HG03460 (cell line): ENCODE measurements around the gene PGAP6.
"Not testable (repeated sequence)": the region's sequence is repeated elsewhere in the genome, so short reads cannot be mapped to it uniquely, and the experiment has no call there.

Experiments used
- ATAC-seq: cut with Tn5 transposase; IDR thresholded peaks from one replicate; pipeline ENCODE4 v1.9.1; 2021; ENCODE audit not compliant: unreplicated experiment

The PGAP6 gene

GRCh38 chr16:379183-379960 is 2.4 kb downstream of the PGAP6 start:
- no peak for ATAC-seq

GRCh38 chr16:378821-379182 is 3.0 kb downstream of the PGAP6 start:
- ATAC-seq: no peak

- ATAC-seq: not testable (repeated sequence)
These were observed 3.5 kb downstream of the PGAP6 start for GRCh38 chr16:378113-378820.

- no peak for ATAC-seq
These were observed 4.3 kb downstream of the PGAP6 start for GRCh38 chr16:377419-377951.

- ATAC-seq: no peak
These were observed 4.9 kb downstream of the PGAP6 start for GRCh38 chr16:376817-377418.

GRCh38 chr16:375927-376816 is 5.6 kb downstream of the PGAP6 start:
- no peak for ATAC-seq

GRCh38 chr16:375212-375611 is 6.6 kb downstream of the PGAP6 start:
- ATAC-seq: no peak

GRCh38 chr16:374616-374926 is 7.2 kb downstream of the PGAP6 start:
- ATAC-seq: no peak

GRCh38 chr16:373848-374615 is 7.7 kb downstream of the PGAP6 start:
- no peak for ATAC-seq

GRCh38 chr16:373020-373598 is 8.7 kb downstream of the PGAP6 start:
- no peak for ATAC-seq

GRCh38 chr16:372302-372983 is 9.3 kb downstream of the PGAP6 start:
- ATAC-seq: no peak

- ATAC-seq: no peak
These were observed 10.1 kb downstream of the PGAP6 start for GRCh38 chr16:371515-372301.

- ATAC-seq: no peak
These were observed 10.7 kb downstream of the PGAP6 start for GRCh38 chr16:370979-371514.

GRCh38 chr16:370443-370842 is 11.3 kb downstream of the PGAP6 start, which contains the start of gene MRPL28:
Gene MRPL28 (minus strand): TSS chr16:370538. CDS start chr16:370218, 320 bp downstream.
- ATAC-seq: peak; percentile 84

GRCh38 chr16:369866-370436 is 11.8 kb downstream of the PGAP6 start:
- ATAC-seq: no peak

GRCh38 chr16:369275-369865 is 12.4 kb downstream of the PGAP6 start:
- ATAC-seq: no peak

- ATAC-seq: no peak
These were observed 13.2 kb downstream of the PGAP6 start for GRCh38 chr16:368388-369158.
